Hepatocyte (in vitro differentiated cells): Measurements from ENCODE around the gene NPTXR. TPM values are rescaled to one million over a fixed set of nuclear protein-coding genes. Genes with fewer than 3 reads are reported as not detected.

ENCODE experiments used
- DNase-seq: peaks from one replicate; pipeline ENCODE4 v3.0.0-alpha.2; 2016; ENCODE audit warnings: low spot score
- H2AFZ ChIP-seq: fragments of 200-600 bp; sonication (generic); 2 replicates; pipeline ENCODE4 v1.6.0; 2016; ENCODE audit warnings: antibody characterized with exemption, mild to moderate bottlenecking
- H3K27ac ChIP-seq: fragments of 200-600 bp; sonication (generic); 2 replicates; pipeline ENCODE4 v1.5.1; 2016; ENCODE audit warnings: mild to moderate bottlenecking
- H3K27me3 ChIP-seq: fragments of 200-600 bp; sonication (generic); 2 replicates; pipeline ENCODE4 v1.6.1; 2016
- H3K36me3 ChIP-seq: fragments of 200-600 bp; sonication (generic); replicated peaks from 2 replicates; pipeline ENCODE4 v1.5.1; 2016; ENCODE audit warnings: low read depth; ENCODE audit not compliant: insufficient read depth
- H3K4me1 ChIP-seq: fragments of 200-600 bp; sonication (generic); 2 replicates; pipeline ENCODE4 v1.5.1; 2016; ENCODE audit warnings: mild to moderate bottlenecking, moderate library complexity; ENCODE audit not compliant: insufficient read depth
- H3K4me2 ChIP-seq: fragments of 200-600 bp; sonication (generic); 2 replicates; pipeline ENCODE4 v1.6.0; 2016
- H3K4me3 ChIP-seq: fragments of 200-600 bp; sonication (generic); 2 replicates; pipeline ENCODE4 v1.5.1; 2016; ENCODE audit warnings: mild to moderate bottlenecking
- H3K79me2 ChIP-seq: fragments of 200-600 bp; sonication (generic); 2 replicates; pipeline ENCODE4 v1.6.0; 2017; ENCODE audit warnings: mild to moderate bottlenecking
- H3K9me2 ChIP-seq: fragments of 200-600 bp; sonication (generic); replicated peaks from 2 replicates; pipeline ENCODE4 v1.6.0; 2017; ENCODE audit warnings: mild to moderate bottlenecking; ENCODE audit not compliant: insufficient read depth
- H3K9me3 ChIP-seq: fragments of 200-600 bp; sonication (generic); 2 replicates; pipeline ENCODE4 v1.5.1; 2016; ENCODE audit warnings: low read depth, mild to moderate bottlenecking
- H4K20me1 ChIP-seq: fragments of 200-600 bp; sonication (generic); 2 replicates; pipeline ENCODE4 v1.6.0; 2016; ENCODE audit warnings: mild to moderate bottlenecking; ENCODE audit not compliant: insufficient read depth, poor library complexity, severe bottlenecking
- CTCF ChIP-seq: fragments of 200-600 bp; sonication (generic); IDR thresholded peaks from 2 replicates; pipeline ENCODE4 v1.5.1; 2016; ENCODE audit warnings: antibody characterized with exemption, mild to moderate bottlenecking; ENCODE audit not compliant: poor library complexity
- EZH2 ChIP-seq: fragments of 200-600 bp; sonication (generic); IDR thresholded peaks from 2 replicates; pipeline ENCODE4 v1.6.1; 2016; ENCODE audit warnings: antibody characterized with exemption, mild to moderate bottlenecking, borderline replicate concordance
- EZH2phosphoT487 ChIP-seq: fragments of 200-600 bp; sonication (generic); IDR thresholded peaks from one replicate; pipeline ENCODE4 v1.6.1; 2018; ENCODE audit warnings: antibody characterized with exemption, mild to moderate bottlenecking, low read depth, moderate library complexity; ENCODE audit not compliant: unreplicated experiment, severe bottlenecking
- WGBS: methylation state at CpG from one replicate; pipeline ENCODE4 v1.1.6; 2016; ENCODE audit warnings: low lambda C conversion rate; ENCODE audit errors: missing lambda C conversion rate; 5-methylcytosine and 5-hydroxymethylcytosine counted together
- polyA plus RNA-seq: library from polyadenylated mRNA; unstranded; fragments of >200 nt; fragmentation: Nextera tagmentation; extraction: Ambion mirVana; gene quantifications from 2 replicates; pipeline ENCODE4 v1.2.1, GENCODE V29; 2016
- total RNA-seq: library from RNA; depleted of rRNA; stranded (reverse); fragments of >200 nt; gene quantifications from 2 replicates; pipeline ENCODE4 v1.2.3, GENCODE V29; 2014

Gene NPTXR
- total and polyA plus RNA-seq, 2 experiments from 2014 or later = 3.3 to 3.8 TPM

GRCh38 chr22:38845004-38845740 is 1.3 kb upstream of the NPTXR start:
- H3K9me3 ChIP-seq = no peaks in the 10 kb centered on the region
- H3K27ac ChIP-seq = no peak overlapping the region
- peaks cover 4% of the 10 kb centered on the region for H3K79me2 ChIP-seq
- DNase-seq = no peak
- no peak overlapping the region for H3K4me3 ChIP-seq
- no peaks in the 10 kb centered on the region for H3K9me2 ChIP-seq
- peaks cover 11% of the 10 kb centered on the region for H3K4me1 ChIP-seq
- H3K4me2 ChIP-seq = no peak overlapping the region
- peaks cover 21% of the 10 kb centered on the region for H3K27me3 ChIP-seq
- peaks cover 5% of the 10 kb centered on the region for H4K20me1 ChIP-seq
- WGBS = 87% methylated on average over 16 of the region's 17 CpGs
- no peak overlapping the region for H2AFZ ChIP-seq
- no peaks in the 10 kb centered on the region for H3K36me3 ChIP-seq
- no peak for TF ChIP-seq EZH2phosphoT487
- no peak for TF ChIP-seq CTCF
- no peak for TF ChIP-seq EZH2

DNA sequence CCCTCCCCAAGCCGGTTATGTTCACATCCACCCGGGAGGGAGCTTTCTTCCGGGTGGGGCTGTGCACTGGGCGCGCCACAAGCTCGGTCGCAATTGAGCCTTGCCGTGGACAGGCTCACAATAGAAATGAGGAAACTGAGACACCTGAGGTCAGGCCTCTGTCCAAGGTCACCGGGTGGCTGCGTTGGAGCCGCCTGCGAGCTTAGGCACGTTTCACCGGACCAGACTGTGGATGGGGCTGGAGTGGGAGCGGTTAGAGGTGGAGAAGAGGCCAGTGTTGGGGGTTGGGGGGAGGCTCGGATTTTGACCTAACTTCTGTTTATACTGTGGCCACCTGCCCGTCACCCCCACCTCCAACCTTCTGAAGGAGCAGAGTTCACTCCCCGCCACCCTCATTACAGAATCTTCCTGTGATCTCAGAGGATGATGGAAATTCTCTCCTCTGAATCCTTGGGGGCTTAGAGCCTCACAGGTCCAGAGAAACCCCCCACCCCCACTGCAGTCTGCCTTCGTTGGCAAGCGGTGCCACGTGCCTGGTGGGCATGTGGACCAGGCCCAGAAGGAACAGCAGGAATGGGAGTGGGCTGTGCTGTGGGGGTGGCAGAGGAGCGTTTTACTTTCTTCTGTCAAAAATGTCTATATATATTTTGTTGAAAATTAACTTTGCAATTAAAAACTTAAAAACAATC is 631 bp upstream of the NPTXR start:
- peak; percentile 46 for DNase-seq
- H4K20me1 ChIP-seq = peaks cover 5% of the 10 kb centered on the region
- H3K4me1 ChIP-seq = peaks cover 11% of the 10 kb centered on the region
- H3K79me2 ChIP-seq = peaks cover 4% of the 10 kb centered on the region
- no peaks in the 10 kb centered on the region for H3K9me2 ChIP-seq
- peak overlapping the region; percentile 39 for H3K4me3 ChIP-seq
- H2AFZ ChIP-seq = no peak overlapping the region
- peak overlapping the region; percentile 93 for H3K4me2 ChIP-seq
- peak overlapping the region; percentile 33 for H3K27ac ChIP-seq
- H3K27me3 ChIP-seq = peaks cover 21% of the 10 kb centered on the region
- H3K9me3 ChIP-seq = no peaks in the 10 kb centered on the region
- WGBS = 34% methylated on average over 14 of the region's 22 CpGs
- TF ChIP-seq EZH2phosphoT487 (no peak), EZH2 (no peak), CTCF (no peak)
- no peaks in the 10 kb centered on the region for H3K36me3 ChIP-seq

DNA sequence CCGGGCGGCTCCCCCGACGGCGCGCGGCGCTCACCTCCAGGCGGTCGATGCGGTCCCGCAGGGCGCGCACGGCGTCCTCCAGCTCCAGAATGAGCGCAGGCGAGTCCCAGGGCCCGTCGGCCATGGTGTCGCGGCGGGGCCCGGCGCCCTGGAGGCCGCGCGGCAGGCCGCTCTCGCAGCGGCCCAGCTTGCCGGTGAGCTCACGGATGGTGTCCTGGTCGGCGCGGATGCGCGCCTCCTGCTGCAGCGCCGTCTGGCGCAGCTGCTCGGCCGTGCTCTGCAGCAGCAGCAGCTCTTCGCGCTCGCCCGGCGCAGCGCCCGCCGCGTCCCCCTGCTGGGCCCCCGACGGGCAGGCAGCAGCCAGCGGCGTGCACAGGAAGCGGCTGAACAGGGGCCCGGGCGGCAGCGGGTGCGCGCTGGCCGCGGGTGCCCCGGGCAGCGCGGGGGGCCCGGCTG is 599 bp downstream of the NPTXR start:
- Histone ChIP-seq H3K9me3 (no peaks in the 10 kb centered on the region), H3K79me2 (peaks cover 4% of the 10 kb centered on the region), H3K9me2 (no peaks in the 10 kb centered on the region), H3K36me3 (no peaks in the 10 kb centered on the region), H3K4me2 (peak overlapping the region; percentile 88), H3K27ac (peak overlapping the region; percentile 27), H3K27me3 (peaks cover 21% of the 10 kb centered on the region), H2AFZ (peak overlapping the region; percentile 63), H4K20me1 (peaks cover 5% of the 10 kb centered on the region), H3K4me1 (peaks cover 11% of the 10 kb centered on the region), H3K4me3 (peak overlapping the region; percentile 90)
- DNase-seq = peak; percentile 92
- no peak for TF ChIP-seq EZH2
- peak; percentile 33 for TF ChIP-seq CTCF
- no peak for TF ChIP-seq EZH2phosphoT487
- WGBS = under 1% methylated on average over 53 of the region's 68 CpGs
